Stimulated activated CD4-positive, alpha-beta T cell treated with anti-CD3 and anti-CD28 coated beads, Interleukin-12 subunit alpha, Interleukin-12 subunit beta, amount 100 ng/mL, for 4 hours (primary cell): ENCODE data around the gene FCHSD2.
A peak's percentile ranks its signal among the peaks of the same experiment; 100 is the strongest.

Experiments used
- DNase-seq: peaks from one replicate; pipeline ENCODE4 v3.0.0-alpha.2; 2020

Gene FCHSD2

DNA sequence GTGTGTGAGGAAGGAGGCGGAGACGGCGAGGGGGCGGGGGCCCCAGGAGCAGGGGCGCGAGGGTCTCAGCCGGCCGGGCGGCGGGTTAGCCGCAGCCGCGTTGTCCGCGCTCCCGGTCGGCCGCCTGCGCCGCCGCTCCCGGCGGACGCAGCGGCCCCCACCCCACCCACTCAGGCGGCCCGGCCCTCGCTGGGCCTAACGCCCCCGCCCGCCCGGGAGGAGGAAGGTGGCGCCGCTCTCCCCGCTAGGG, at the start of gene FCHSD2:
Gene FCHSD2 (minus strand): TSS at position 191 of the 250 bp plus-strand sequence. CDS start 441 bp downstream, outside the sequence.
- DNase-seq: no peak

DNA sequence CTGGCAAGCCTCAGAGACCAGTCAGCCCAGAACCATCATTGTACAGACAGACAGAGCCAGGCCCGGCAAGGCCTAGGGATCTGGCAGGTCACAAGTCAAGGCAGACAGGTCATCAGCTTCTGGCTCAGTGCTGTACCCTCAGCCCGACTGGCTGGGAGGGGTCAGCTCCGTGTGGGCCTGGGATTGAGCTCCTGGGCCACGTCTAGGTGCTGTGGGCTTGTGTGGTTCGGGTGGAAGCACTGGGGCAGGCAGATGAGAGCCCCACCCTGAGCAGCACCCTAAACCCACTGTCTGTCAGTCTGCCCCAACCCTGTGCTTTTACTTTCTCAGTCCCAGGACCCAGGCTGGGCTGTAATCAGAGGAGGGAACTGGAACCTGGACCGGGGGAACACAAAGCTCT, 49.0 kb upstream of the FCHSD2 start:
- no peak for DNase-seq

DNA sequence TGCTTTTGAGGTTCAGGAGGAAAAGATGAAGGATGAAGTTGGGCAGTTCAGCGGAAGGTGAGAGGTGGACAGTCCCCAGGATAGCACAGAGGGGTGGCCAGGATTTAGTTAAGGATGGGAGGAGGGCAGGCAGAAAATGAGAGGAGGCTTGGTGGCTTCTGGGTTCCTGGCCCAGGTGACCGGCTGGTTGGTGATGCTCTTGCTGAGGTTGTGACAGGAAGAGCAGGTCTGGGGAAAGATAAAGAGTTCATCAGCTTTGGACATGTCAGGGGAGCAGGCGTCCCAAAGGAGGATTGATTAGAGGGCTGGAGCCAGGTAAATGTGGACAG, 48.4 kb upstream of the FCHSD2 start:
- no peak for DNase-seq

DNA sequence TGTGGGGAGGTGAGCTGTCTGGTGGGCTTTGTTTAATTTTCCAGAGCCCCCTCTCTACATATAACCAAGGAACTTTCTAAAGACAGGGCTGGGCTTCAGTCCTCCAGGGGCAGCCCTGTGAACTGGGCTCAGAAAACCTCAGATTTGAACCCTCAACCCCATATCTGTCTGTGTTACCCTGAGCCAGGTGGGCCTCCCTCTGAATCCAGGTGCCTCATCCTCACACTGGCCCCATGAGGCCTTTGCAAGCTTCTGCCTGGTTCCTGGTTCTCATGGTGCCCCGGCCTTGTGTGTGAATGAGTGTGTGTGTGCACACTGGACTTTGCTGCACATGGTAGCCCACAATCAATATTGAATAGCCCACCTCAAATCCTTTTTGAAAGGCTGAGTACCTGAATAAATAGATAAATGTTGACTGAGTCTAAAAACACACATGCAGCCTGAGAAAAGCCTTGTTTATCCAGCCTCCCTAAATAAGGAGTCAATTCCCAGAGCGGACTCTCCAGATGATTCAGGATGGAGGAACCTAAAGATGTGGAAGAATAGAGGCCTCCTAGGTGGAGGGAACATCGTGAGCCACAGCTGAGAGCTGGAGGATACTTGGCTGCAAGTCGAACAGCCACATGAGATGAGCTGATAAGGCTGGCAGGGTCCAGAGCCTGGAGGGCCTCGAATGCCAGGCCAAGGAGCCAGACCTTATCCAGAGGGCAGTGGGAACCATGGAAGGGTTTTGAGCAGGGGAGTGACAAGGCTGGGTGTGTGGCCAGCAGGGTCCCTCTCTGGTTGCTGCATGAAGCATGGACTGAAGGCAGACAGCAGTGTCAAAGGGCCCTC, 47.8 kb upstream of the FCHSD2 start:
- no peak for DNase-seq

DNA sequence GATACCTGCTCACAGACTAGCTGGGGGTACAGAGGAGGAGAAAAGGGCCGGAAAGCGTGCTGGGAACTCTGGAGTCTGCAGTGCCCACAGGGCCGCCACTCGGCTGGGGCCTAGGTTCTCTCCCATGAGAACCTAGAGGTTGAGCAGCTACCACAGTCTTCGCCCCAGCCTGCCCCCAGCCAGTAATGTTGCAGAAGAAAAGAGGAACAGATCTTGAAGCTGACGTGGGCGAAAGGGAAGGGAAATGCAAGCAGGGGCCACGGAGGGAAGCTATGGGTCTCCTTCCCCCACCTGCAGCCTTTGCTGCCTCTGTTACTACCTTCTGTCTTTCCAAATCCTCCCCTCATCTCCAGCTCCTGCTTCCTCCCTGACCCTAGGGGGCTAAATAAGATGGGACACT, 47.2 kb upstream of the FCHSD2 start:
- DNase-seq: no peak

DNA sequence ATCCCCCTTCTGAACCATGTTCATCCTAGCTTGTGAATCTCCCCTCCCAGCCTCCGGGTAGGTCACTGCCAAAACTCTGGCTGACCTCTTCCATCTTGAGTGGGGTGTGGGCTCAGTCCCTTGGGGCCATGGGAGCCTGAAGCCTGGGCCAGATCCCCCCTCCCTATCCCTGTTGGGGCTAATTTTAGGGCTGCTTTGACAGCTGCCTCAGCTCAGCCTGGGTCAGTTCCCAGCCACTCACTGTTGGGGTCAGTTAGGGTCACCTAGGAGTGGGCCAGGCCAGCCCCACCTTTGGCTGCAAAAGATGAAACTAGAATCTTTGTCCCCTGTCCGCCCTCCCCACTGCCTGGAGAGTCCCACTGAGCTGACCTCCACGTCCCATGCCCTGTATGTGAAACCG, 46.2 kb upstream of the FCHSD2 start:
- no peak for DNase-seq

DNA sequence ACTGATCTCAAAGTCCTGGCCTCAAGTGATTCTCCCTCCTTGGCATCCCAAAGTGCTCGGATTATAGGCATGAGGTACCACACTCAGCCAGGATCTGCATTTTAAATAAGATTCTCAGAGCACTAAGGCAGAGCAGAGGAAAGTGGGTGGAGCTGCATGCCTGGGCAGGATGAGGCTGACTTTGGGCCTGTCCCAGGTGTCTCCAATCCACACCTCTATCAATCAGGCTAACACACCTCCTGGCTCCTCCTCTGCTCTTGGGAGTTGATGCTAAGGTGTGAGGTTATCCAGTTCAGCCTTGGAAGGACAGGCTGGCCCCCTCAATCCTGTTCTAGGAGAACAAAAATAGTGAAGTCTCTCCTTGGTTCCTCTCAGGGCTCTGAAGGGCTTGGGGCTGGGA, 45.7 kb upstream of the FCHSD2 start:
- no peak for DNase-seq

DNA sequence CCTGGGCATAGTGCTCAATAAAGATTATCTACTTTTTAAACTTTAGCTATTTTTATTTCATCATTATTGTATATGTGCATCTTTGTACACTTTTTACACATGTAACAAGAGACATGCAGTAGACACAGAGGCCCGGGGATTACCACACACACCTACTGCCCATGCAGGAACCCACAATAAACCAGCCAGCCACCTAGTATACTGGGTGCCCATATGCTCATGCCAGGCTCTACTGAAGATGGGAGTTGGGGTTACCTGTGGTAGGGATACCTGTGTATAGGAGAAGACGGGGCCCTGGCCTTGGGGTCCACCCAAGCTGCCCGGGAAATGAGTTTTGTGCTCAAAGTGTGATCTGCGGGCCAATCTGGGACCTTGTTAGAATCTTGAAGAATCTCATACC, 44.8 kb upstream of the FCHSD2 start:
- no peak for DNase-seq

DNA sequence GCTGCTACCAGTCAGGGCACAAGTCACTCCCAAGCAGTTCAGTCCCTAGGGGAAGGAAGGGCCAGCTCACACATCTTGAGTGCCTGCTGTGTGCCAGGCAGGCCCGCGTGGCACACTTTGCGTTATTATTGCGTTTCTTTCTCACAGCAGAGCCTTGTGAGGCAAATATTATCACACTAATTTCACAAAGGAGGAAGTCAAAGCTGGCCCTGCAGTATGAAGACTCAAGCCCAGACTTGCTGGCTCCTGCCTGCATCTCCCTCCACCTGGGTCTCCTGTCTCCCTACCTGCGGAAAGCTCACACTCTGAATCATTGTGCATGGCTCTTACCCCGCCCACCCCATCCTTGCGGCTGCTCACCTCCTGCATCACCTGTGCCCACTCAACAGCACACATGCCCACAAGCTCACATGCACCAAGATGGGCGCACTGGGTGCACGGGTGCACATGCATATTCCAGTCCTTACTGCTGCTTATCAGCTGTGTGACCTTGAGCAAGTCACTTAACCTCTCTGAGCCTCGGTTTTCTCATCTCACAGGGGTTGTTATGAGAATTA, 44.3 kb upstream of the FCHSD2 start:
- no peak for DNase-seq

DNA sequence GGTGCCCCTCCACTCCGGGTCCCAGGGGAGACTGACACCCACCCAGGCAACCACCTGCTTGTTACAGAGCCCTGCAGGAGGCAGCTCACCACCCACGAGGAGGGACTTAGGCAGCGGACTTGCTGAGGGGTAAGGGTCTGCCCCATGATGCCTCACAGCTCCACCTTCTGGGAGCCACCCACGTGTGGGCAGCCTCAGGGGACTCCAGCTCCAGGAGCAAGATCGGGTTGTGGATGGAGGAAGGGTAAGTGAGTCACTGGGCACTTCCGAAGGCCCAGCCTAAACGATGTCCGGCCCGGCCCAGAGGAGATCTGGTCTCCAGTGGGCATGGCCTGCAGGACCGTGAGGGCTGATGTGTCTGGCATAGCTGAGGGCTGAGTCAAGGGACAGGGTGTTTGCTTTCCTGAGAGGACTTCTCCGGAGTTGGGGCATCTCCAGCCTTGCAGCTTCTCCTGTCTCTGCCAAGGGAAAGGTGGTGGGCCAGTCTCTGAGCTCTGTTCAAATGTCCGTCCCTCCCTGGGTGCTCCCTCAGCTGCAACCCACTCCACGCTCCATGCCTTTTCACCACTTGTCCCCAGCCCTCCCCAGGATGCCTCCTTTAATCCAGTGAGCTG, 43.7 kb upstream of the FCHSD2 start:
- DNase-seq: no peak

DNA sequence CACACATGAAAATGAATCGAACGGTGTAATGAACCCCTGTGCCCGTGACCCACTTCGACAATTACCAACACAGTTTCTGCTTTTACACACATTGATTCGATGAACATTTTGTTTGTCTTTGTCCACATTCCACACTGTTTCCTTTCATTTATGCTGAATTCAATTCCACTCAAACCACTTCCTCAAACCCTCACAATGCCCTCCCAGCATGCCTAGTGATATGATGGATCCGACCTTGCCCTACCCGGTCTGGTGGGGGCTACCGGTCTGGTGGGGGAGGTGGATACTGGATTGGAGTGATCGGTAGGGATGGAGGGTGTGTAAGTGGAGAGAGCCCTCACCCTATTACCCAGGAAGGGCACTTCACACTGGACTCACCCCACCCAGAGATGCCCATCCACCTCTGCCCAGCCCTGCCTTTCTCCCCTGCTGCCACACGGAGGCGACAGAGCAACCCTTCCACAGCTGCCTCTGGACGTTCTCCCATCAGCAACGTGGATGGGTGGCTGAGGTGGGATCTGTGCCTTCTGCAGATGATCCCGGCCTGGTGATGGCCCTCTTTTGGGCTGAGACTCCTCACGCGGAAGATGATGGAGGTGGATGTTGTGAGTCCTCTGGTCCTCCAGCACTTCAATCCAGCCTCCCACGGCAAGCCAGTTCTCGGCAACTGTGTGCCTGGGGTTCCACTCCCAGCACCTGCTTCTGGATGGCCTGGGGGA, 43.0 kb upstream of the FCHSD2 start:
- DNase-seq: peak; percentile 52

DNA sequence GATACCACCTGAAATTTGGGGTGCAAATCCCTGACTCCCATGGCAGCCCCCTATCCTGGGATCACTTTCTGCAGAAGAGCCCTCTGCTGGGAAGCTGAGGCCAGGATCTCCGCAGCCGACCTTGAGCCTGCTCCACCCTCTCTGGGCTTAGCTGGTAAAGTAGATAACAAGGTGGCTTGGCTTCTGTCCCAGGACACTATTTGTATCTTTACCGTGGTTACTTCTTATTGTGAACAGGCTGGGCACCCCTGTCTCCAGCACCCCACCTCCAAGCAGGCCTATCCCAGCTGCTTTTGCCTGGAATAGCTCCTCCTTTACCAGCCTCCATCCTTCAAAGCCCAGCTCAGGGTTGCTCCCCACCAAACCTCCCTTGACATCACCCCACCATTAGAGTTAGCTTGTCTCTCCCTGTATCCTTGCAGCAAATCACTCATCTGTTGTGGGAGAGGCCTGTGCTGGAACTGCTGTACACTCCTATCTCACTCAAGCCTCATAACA, 40.8 kb upstream of the FCHSD2 start:
- no peak for DNase-seq

DNA sequence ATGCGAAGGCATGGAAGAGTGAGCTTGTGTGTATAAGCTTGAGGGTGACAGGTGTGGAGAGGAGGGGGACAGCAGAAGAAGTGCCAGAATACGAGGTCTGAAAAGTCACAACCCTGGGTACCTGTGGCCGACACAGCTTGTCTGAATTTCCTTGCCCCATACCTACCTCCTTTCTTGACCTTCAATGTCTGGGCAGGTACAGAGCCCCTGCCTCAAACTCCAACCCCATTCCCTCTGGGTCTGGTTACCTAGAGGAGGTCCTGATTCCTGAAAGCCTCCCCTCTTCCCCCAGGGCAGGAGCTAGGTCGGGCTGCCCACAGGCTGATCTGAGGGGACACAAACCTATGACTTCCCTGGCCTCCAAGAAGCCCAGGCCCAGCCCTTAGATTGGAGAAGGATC, 36.6 kb upstream of the FCHSD2 start:
- no peak for DNase-seq

DNA sequence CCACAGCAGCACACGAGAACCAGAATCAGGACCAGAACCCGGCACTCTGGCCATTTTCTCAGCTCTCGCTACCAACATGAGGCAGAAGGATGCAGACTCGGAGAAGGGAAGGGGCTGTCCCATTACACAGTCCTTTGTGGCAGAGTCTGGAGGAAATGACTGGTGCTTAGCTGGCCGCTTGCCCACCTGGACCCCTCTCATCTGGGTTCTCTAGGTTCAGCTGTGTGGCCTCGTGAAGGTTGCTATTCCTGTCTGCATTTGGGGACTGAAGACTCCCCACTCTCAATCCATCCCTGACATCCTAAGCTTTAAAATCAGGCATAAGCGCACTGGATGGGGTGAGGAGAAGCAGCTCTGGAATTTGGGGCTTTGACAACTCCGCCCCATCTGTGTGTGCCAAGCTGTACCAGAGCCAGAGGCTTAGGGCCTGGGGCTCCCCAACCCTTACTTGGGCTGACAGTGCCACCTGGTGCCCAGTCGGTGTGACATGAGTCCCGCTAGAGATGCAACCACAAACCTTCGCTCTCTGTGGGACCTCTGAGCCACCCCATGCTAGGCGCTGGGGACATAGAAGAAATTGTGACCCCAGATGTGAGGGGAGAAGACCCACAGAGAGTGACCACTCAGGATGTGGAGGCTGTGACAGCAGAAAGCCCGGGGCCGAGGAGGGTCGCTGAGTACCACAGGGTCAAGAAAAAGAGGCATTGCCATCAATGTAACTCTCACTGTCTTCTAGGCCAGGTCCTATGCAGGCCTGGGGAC, 35.8 kb upstream of the FCHSD2 start:
- peak; percentile 74 for DNase-seq

DNA sequence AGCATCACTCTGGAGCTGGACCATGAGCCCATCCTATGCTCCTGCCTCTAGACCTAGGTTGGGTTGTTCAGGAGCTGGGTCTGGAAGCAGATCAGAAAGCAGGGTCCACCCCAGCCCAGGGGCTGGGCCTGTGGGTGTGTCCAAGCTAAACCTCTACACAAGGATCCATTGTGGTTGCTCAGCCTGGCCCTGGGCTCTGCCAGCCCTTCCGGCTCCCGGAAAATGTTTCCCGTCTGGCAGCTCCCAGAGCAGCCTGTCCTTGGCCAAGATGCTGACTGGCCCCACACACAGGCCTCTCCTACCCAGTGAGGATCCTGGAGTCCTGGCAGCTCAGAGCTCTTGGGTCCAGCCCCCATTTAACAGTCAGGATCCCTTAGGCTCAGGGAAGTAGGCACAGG, 35.3 kb upstream of the FCHSD2 start:
- no peak for DNase-seq

DNA sequence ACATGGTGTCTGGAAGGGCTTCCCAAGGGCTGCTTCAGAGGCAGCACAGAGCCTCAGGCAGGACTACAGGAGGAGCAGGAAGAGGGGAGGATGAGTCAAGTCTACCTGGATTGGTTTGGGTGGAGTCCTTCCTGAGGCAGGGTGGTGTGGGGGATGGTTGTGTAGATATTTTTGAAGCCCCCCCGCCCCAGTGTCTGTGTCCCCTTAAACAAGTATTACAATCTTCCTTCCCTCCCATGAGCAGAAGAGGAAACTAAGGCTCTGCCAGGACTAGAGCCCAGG, 34.7 kb upstream of the FCHSD2 start:
- no peak for DNase-seq

DNA sequence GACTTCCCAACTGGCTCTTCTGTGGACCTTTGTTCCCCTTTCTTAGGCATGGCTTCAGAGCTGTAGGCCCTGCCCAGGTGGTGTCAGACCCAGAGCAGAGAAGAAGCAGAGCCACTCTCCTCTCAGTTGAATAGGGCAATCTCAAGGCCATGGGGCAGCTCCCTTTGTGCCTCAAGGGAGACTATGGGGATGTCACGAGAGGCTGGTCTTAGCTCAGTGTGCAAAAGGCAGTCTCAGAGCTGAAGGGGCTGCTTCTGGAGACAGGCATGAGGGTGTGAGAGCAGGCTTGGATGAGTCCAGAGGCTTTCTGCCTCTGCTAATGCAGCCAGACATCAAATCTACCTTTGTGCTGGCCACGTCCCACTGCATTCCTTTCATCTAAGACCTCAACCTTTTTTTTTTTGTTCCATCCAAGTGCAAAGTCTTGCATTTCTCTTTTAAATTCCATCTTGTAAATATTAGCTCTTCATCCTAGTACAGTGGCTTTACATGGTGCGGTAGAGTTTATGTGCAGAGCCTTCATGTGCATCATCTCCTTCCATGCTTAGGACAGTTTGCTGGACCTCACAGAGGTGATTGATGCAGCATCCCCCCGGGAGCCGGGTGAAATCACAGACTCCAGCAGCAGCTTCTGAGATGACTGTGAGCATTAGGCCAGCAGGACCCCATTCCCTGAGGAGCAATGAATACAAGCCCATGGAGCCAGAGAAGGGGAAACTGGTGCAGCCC, 34.2 kb upstream of the FCHSD2 start:
- no peak for DNase-seq

DNA sequence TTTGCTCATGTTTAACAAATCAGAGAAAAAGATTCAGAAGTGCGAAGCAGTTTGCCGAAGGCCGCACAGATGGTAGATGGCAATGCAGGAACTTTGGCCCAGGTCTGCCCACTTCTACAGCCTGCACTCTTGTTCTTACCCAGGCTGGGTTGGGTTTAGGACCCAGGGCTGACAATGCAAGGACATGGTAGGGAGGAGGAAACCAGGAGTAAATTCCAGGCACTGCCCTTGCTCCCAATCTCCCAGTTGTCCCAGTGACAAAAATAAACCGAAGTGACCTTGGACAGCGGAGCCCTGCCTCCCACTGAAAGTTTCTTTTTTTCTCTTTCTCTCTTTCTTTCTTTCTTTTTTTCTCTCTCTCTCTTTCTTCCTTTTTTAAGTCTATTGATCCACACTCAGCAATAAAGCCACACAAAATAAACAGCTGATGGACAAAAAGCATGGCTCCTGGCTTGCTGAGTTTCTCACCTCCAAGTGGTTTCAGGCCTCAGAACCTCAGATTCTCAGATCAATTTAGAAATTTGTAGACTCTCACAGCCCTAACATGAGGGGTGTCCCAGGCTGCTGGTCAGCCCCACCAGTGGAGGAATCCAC, 33.5 kb upstream of the FCHSD2 start:
- no peak for DNase-seq

DNA sequence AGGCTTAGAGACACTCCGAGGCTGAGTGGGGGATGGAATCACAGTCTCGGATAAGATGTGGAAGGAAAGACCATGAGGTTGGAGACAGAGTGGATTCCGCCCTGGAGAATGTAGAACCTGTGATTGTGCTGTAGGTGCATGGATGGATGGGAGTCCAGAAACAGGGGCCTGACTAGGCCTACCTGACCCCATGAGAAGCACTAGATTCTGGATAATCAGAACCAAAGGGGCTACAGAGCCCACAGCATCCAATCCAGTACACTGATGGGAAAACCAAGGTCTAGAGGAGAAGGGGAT, 32.3 kb upstream of the FCHSD2 start:
- DNase-seq: no peak

DNA sequence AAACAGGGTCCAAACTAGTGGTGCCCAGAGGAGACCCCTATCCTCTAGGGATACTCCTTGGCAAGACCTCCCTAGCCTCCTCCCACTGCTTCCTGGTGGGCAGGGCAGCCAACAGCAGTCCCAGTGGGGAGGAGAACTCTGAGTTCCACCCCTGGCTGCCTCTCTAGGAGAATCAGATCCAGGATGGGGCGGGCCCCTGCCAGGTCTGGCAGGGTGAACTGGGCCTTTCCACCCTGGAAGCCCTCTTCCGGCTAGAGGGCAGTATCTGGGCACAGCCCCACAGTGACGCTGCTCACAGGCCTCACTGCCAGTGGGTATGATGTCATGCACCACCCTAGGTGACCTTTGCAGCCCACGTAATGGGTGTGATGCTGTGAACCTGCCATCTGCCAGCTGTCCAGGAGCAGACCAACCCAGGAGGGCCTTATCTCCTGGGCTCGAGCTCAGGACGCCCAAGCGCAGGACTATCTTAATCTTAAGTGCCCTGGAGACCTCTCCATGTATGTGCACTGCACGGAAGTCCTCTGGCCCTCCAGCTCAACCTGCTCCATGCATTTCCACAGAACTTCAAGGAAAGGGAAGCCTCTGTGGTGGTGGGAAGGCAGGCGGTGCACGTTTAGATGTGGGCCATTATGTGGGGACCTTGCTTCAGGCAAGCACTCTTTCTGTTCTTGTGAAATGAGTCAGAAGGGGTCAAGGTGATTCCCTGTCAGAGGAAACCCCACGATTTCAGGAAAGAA, 31.8 kb upstream of the FCHSD2 start:
- DNase-seq: no peak

DNA sequence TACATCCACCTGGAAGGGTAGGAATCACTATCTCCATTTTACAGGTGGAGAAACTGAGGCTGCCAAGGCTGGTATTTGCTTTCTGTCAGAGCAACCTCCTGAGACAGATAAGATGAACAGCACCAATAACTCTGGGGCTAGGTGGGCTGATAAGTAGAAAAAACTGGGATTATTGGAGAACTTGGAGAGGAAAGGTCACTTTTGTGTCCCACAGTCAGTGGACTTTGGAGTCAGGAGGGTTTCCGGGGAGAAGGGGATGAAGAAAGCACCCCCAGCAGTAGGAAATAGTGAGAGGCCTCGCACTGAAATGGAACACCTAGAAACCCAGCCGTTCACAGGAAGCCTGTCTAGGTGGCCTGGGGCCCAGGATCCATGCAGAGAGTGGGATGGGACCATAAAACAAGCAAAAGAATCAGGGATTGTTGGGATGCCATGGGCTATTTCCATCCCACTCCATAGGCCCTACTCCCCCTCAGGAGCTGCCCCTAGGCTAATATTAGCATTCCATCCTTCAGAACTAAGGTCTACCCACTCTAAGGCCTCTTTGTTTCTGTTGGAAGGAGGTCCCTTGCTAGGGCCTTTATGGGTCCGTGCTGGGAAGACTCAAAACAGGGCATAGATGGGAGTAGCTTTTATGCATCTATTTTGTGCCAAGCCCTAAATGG, 31.0 kb upstream of the FCHSD2 start:
- no peak for DNase-seq
